Right lobe of liver (tissue), 6 donors: Measurements from ENCODE around the gene PAM16. TPM values are rescaled to one million over a fixed set of nuclear protein-coding genes. Genes with fewer than 3 reads are reported as not detected.
A peak's percentile ranks its signal among the peaks of the same experiment; 100 is the strongest.

Experiments
- ATAC-seq, 4 donors: fragments of 200-7000 bp; cut with Tn5 transposase; one replicate each; pipeline ENCODE4 v1.9.1; 2020; ENCODE audit warnings: mild to moderate bottlenecking in 4 of 4, moderate library complexity in 4 of 4
- DNase-seq, 3 donors: peaks; one replicate each; pipeline ENCODE4 v3.0.0-alpha.2; 2020
- H3K27ac ChIP-seq, 3 donors: fragments of 200-600 bp; one replicate each; pipeline ENCODE4 v1.8.0; 2022
- H3K27me3 ChIP-seq, 2 donors: fragments of 200-600 bp; one replicate each; pipeline ENCODE4 v1.8.0; 2022
- H3K36me3 ChIP-seq, 4 donors: fragments of 200-600 bp; sonication (generic) in 1 of 4; one replicate each; pipeline versions ENCODE4 v1.5.1 to v1.8.0; 2017 to 2022; ENCODE audit warnings: control low read depth in 1 of 4
- H3K4me1 ChIP-seq, 4 donors: fragments of 200-600 bp; sonication (generic) in 1 of 4; one replicate each; pipeline versions ENCODE4 v1.5.1 to v1.8.0; 2017 to 2022; ENCODE audit warnings: control low read depth in 1 of 4
- H3K4me3 ChIP-seq, 3 donors: fragments of 200-600 bp; one replicate each; pipeline ENCODE4 v1.8.0; 2022
- H3K9me3 ChIP-seq, 4 donors: fragments of 200-600 bp; sonication (generic) in 1 of 4; one replicate each; pipeline versions ENCODE4 v1.5.1 to v1.8.0; 2017 to 2022; ENCODE audit warnings: control low read depth in 1 of 4
- CTCF ChIP-seq, 4 donors: fragments of 200-600 bp in 3 of 4; fragments of 450-650 bp in 1 of 4; IDR thresholded peaks; one replicate each; pipeline versions ENCODE4 v1.5.1 to v1.8.0; 2016 to 2022; ENCODE audit warnings: antibody characterized with exemption in 4 of 4, mild to moderate bottlenecking in 2 of 4
- POLR2A ChIP-seq: fragments of 450-650 bp; IDR thresholded peaks from one replicate; pipeline ENCODE4 v1.6.1; 2017; ENCODE audit warnings: antibody characterized with exemption, mild to moderate bottlenecking
- WGBS: methylation state at CpG from one replicate; pipeline ENCODE4 v1.1.6; 2018; ENCODE audit warnings: low coverage, low lambda C conversion rate; ENCODE audit not compliant: insufficient coverage; ENCODE audit errors: missing lambda C conversion rate; 5-methylcytosine and 5-hydroxymethylcytosine counted together
- intact Hi-C, 2 donors: fragments of 100-400 bp; cut with DNase I; formaldehyde crosslinking; loops; one replicate each; pipeline versions ENCODE4 v1.11.2 to v1.14.1; 2022
- total RNA-seq, 6 experiments: library from RNA; depleted of rRNA in 2 of 6; stranded (reverse); fragments of >200 nt in 2 of 6; fragmentation: NEBNext Ultra II Directional in 3 of 6; extraction: Animal tissue kit (Norgen Biotek cat#: 25700) in 3 of 6; gene quantifications; one replicate each; pipeline versions ENCODE4 v1.1.0 to v1.2.4, GENCODE V29; 2016 to 2023
- donor health status: DM: no; HTN: yes; CAD: no.
- donor health status: DM: no; HTN: no; CAD: no.
- donor health status: DM: no; HTN: no; CAD: no.
- donor health status: DM: no; HTN: yes; CAD: no.
- donor health status: DM: no; HTN: yes; CAD: no.

PAM16 gene
- total RNA-seq, 6 experiments from 2014 or later: 27.9 to 45.9 (median 32.8) TPM

GRCh38 chr16:4323845-4324488 is 27.2 kb downstream of the PAM16 start:
- DNase-seq (peak in 1 of 3 donors; percentile 28), ATAC-seq (peak in 3 of 4 donors; percentile 3 to 28 (median 11))
- no peak for TF ChIP-seq POLR2A
- no peak for TF ChIP-seq CTCF (IDR thresholded peaks at IDR 0.05)
- Histone ChIP-seq H3K4me3 (no peak overlapping the region), H3K27ac (peak overlapping the region in 2 of 3 donors; percentile 33 to 54), H3K27me3 (no peaks in the 10 kb centered on the region), H3K9me3 (no peaks in the 10 kb centered on the region), H3K4me1 (peaks cover 0 to 16% (median 5%) of the 10 kb centered on the region in 4 donors), H3K36me3 (no peaks in the 10 kb centered on the region)
- whole genome bisulfite sequencing: no CpG with 5 or more reads among the region's 12 CpGs
- intact Hi-C loops: no loop called here

GRCh38 chr16:4323071-4323844 is 27.9 kb downstream of the PAM16 start:
- DNase-seq: peak in 1 of 3 donors; percentile 15

GRCh38 chr16:4322121-4323052 is 28.7 kb downstream of the PAM16 start:
- ATAC-seq (no peak), DNase-seq (peak in 1 of 3 donors; percentile 18)
- TF ChIP-seq CTCF (IDR thresholded peaks at IDR 0.05) (no peak), POLR2A (no peak)
- no peak overlapping the region for H3K4me3 ChIP-seq
- H3K4me1 ChIP-seq: peaks cover 0 to 16% (median 0%) of the 10 kb centered on the region in 4 donors
- H3K27me3 ChIP-seq: no peaks in the 10 kb centered on the region
- H3K9me3 ChIP-seq: no peaks in the 10 kb centered on the region
- 52% methylated on average over 2 of the region's 30 CpGs for WGBS
- no peak overlapping the region for H3K27ac ChIP-seq
- H3K36me3 ChIP-seq: no peaks in the 10 kb centered on the region
- intact Hi-C loops: no loop called here

More at GRCh38 chr16:4323071-4323844, 27.9 kb downstream of the PAM16 start:
- TF ChIP-seq CTCF (IDR thresholded peaks at IDR 0.05) (no peak), POLR2A (no peak)
- intact Hi-C loops: no loop called here
- WGBS: no CpG with 5 or more reads among the region's 21 CpGs
- no peaks in the 10 kb centered on the region for H3K9me3 ChIP-seq
- H3K27me3 ChIP-seq: no peaks in the 10 kb centered on the region
- no peak for ATAC-seq
- no peak overlapping the region for H3K4me3 ChIP-seq
- peak overlapping the region in 1 of 3 donors; percentile 54 for H3K27ac ChIP-seq
- H3K4me1 ChIP-seq: peaks cover 0 to 9% (median 2%) of the 10 kb centered on the region in 4 donors
- no peaks in the 10 kb centered on the region for H3K36me3 ChIP-seq

GRCh38 chr16:4321286-4322120 is 29.6 kb downstream of the PAM16 start:
- peak in 3 of 4 donors; percentile 23 to 57 (median 29) for ATAC-seq
- intact Hi-C loops: no loop called here
- peak in 2 of 3 donors; percentile 31 to 69 for DNase-seq
- H3K27me3 ChIP-seq: no peaks in the 10 kb centered on the region
- TF ChIP-seq POLR2A (no peak), CTCF (IDR thresholded peaks at IDR 0.05) (no peak)
- no peaks in the 10 kb centered on the region for H3K36me3 ChIP-seq
- H3K27ac ChIP-seq: no peak overlapping the region
- H3K4me1 ChIP-seq: peaks cover 0 to 25% (median 0%) of the 10 kb centered on the region in 4 donors
- WGBS: 44% methylated on average over 6 of the region's 19 CpGs
- no peaks in the 10 kb centered on the region for H3K9me3 ChIP-seq
- no peak overlapping the region for H3K4me3 ChIP-seq
